GM19023 (cell line): Measurements from ENCODE around the gene GGTLC3.
"Not testable (repeated sequence)": the region's sequence is repeated elsewhere in the genome, so short reads cannot be mapped to it uniquely, and the experiment has no call there.

Experiments used
- ATAC-seq: cut with Tn5 transposase; IDR thresholded peaks from one replicate; pipeline ENCODE4 v1.9.1; 2021; ENCODE audit warnings: mild to moderate bottlenecking, moderate library complexity; ENCODE audit not compliant: unreplicated experiment

The GGTLC3 gene

DNA sequence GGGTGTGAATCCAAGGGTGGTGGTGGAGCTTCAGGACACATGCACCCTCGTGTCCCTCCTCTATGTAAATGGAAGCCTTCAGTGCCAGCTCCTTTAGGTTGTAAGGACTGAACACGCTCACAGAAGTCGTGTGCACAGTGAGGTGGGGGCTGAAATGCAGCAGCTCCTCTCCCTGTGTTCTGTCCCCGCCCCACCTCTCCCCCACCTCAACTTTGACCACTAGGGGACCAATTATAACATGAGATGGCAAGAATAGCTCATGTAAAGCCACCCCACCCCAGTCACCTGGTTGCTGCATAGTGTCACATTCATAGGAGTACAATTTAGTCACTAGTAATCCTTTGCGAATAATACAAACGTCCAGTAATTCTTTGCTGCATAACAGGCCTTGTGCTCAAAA is 4.8 kb upstream of the GGTLC3 start:
- ATAC-seq, result not testable (repeated sequence)

GRCh38 chr22:18513454-18513853 is 4.5 kb downstream of the GGTLC3 start:
- not testable (repeated sequence) for ATAC-seq

- ATAC-seq, result not testable (repeated sequence)
Observed at GRCh38 chr22:18512378-18512777, 5.6 kb downstream of the GGTLC3 start.

DNA sequence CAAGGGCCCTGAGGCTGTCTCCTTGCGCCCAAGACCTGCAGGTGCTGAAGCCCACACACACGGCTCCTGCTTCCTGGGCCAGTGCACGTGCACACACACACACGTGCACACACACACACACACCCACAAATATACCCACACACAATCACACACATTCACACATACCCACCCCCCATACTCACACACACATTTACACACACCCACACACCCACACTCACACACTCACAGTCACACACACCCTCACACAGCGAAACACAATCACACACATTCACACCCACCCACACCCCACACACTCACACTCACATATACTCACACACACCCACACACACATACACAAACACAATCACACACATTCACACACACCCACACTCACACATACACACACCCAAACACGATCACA is 6.6 kb downstream of the GGTLC3 start:
- not testable (repeated sequence) for ATAC-seq

GRCh38 chr22:18496227-18496626 is 21.7 kb downstream of the GGTLC3 start:
- ATAC-seq, result not testable (repeated sequence)
